Heart right ventricle (tissue), 16 donors: Measurements from ENCODE around the gene LRP6. TPM values are rescaled to one million over a fixed set of nuclear protein-coding genes. Genes with fewer than 3 reads are reported as not detected.
"Not testable (repeated sequence)": the region's sequence is repeated elsewhere in the genome, so short reads cannot be mapped to it uniquely, and the experiment has no call there.

Experiments used
- ATAC-seq, 8 donors: fragments of 200-7000 bp; cut with Tn5 transposase; one replicate each; pipeline ENCODE4 v1.9.1; 2020; ENCODE audit warnings: mild to moderate bottlenecking in 8 of 8, moderate library complexity in 8 of 8, moderate number of reproducible peaks in 1 of 8
- DNase-seq, 2 donors: peaks; one replicate each; pipeline ENCODE4 v3.0.0-alpha.2; 2020
- H3K27ac ChIP-seq, 10 donors: fragments of 200-600 bp; sonication (generic) in 2 of 10; one replicate each; pipeline versions ENCODE4 v1.5.0 to v1.8.0; 2020 to 2022; ENCODE audit warnings: mild to moderate bottlenecking in 3 of 10
- H3K27me3 ChIP-seq, 7 donors: fragments of 200-600 bp; one replicate each; pipeline ENCODE4 v1.8.0; 2021 to 2022; ENCODE audit warnings: mild to moderate bottlenecking in 2 of 7
- H3K36me3 ChIP-seq, 9 donors: fragments of 200-600 bp; sonication (generic) in 1 of 9; one replicate each; pipeline versions ENCODE4 v1.5.0 to v1.8.0; 2020 to 2022; ENCODE audit warnings: mild to moderate bottlenecking in 2 of 9
- H3K4me1 ChIP-seq, 9 donors: fragments of 200-600 bp; sonication (generic) in 1 of 9; one replicate each; pipeline versions ENCODE4 v1.5.0 to v1.8.0; 2020 to 2022; ENCODE audit warnings: mild to moderate bottlenecking in 4 of 9
- H3K4me3 ChIP-seq, 10 donors: fragments of 200-600 bp; sonication (generic) in 2 of 10; one replicate each; pipeline versions ENCODE4 v1.5.0 to v1.8.0; 2020 to 2022; ENCODE audit warnings: mild to moderate bottlenecking in 7 of 10, moderate library complexity in 2 of 10
- H3K9me3 ChIP-seq, 11 donors: fragments of 200-600 bp in 10 of 11; sonication (generic) in 2 of 11; one replicate each; pipeline versions ENCODE4 v1.5.0 to v1.8.0; 2013 to 2022; ENCODE audit warnings: mild to moderate bottlenecking in 2 of 11, control low read depth in 1 of 11, moderate library complexity in 1 of 11
- WGBS, 2 donors: extraction: QIAGEN DNeasy Blood & Tissue Kit; methylation state at CpG; one replicate each; pipeline ENCODE4 v1.1.7; 2013; ENCODE audit warnings: inconsistent platforms in 1 of 2; 5-methylcytosine and 5-hydroxymethylcytosine counted together
- intact Hi-C, 10 donors: fragments of 100-400 bp; cut with DNase I; formaldehyde crosslinking; loops; one replicate each; pipeline versions ENCODE4 v1.11.1 to v1.14.2; 2022
- polyA plus RNA-seq, 2 donors: library from polyadenylated mRNA; stranded (reverse); fragments of 200-250 nt; gene quantifications; one replicate each; pipeline ENCODE4 v1.2.3, GENCODE V29; 2013
- total RNA-seq, 10 donors: library from RNA; stranded (reverse); fragmentation: NEBNext Ultra II Directional in 3 of 10; extraction: Animal tissue kit (Norgen Biotek cat#: 25700) in 3 of 10; gene quantifications; one replicate each; pipeline versions ENCODE4 v1.2.1 to v1.2.4, GENCODE V29; 2021 to 2023
- TF ChIP-seq, protein P1 (sequence below), 9 donors: fragments of 200-600 bp; sonication (generic) in 2 of 9; IDR thresholded peaks; one replicate each; pipeline versions ENCODE4 v1.5.0 to v1.8.0; 2021 to 2022; ENCODE audit warnings: antibody characterized with exemption in 9 of 9, mild to moderate bottlenecking in 5 of 9, moderate library complexity in 1 of 9
- donor health status: Arrhythmogenic right ventricular cardiomyopathy.
- donor health status: ischemic (EF 13 %, LVEDD 7.1; RV severe dilation, severe dysfunction).
- donor health status: healthy with polysubstance abuse.
- donor health status: DM: no; HTN: yes; CAD: no.
- donor health status: DM: no; HTN: no; CAD: no.
- donor health status: ischemic (EF 25% LVEDD 6.9; RV normal size, moderate dysfunction).
- donor health status: ischemic (EF 25% LVEDD 5.7; RV mildly dilated, moderate dysfunction).
- donor health status: healthy.
- donor health status: DM: yes; HTN: yes; CAD: no.
- donor health status: Ischemic cardiomyopathy.
- donor health status: ischemic (EF 35%, LVEDD 5.7; RV mildly dilated, moderate dysfunction).
- donor health status: nonischemic (EF 11% LVEDD 7.7; RV severe dilation, severe dysfunction).
- donor health status: DM: yes; HTN: yes; CAD: no.
- donor health status: PGD.
- donor health status: ischemic (EF 29% LVEDD 5.4; RV normal size, mild dysfunction).
- donor health status: nonischemic (EF 23%, LVEDD 6.1; RV moderate dilation, normal function).

LRP6 gene
- total and polyA plus RNA-seq, 12 donors = 3.1 to 31.1 (median 24.8) TPM

DNA sequence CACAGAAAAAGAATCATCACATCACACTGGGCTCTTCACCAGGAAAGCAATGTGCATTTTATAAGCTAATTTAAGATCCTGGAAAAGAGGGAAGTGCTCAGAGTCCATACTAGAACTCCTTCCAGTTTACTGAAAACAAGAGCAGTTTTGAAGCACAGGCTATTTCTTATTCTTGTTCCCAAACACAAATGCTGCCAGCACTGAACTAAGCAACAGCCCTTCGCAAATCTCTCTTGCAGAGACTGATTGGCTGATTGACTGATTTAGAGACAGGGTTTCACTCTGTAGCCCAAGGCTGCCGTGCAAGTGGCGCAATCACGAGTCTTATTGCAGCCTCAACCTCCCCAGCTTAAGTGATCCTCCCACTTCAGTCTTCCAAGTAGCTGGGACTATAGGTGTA lies 151.3 kb downstream of the LRP6 start:
- Histone ChIP-seq H3K4me1 (no peaks in the 10 kb centered on the region), H3K9me3 (no peaks in the 10 kb centered on the region), H3K36me3 (peaks cover 0 to 30% (median 6%) of the 10 kb centered on the region in 9 donors), H3K27me3 (no peaks in the 10 kb centered on the region), H3K27ac (no peak overlapping the region), H3K4me3 (no peak overlapping the region)
- 90 to 93% methylated on average over 4 of the region's 4 CpGs for WGBS, 2 donors
- TF ChIP-seq, protein P1, sequence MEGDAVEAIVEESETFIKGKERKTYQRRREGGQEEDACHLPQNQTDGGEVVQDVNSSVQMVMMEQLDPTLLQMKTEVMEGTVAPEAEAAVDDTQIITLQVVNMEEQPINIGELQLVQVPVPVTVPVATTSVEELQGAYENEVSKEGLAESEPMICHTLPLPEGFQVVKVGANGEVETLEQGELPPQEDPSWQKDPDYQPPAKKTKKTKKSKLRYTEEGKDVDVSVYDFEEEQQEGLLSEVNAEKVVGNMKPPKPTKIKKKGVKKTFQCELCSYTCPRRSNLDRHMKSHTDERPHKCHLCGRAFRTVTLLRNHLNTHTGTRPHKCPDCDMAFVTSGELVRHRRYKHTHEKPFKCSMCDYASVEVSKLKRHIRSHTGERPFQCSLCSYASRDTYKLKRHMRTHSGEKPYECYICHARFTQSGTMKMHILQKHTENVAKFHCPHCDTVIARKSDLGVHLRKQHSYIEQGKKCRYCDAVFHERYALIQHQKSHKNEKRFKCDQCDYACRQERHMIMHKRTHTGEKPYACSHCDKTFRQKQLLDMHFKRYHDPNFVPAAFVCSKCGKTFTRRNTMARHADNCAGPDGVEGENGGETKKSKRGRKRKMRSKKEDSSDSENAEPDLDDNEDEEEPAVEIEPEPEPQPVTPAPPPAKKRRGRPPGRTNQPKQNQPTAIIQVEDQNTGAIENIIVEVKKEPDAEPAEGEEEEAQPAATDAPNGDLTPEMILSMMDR (IDR thresholded peaks at IDR 0.05) = no peak
- ATAC-seq (no peak), DNase-seq (no peak)
- intact Hi-C loops = no loop called here

DNA sequence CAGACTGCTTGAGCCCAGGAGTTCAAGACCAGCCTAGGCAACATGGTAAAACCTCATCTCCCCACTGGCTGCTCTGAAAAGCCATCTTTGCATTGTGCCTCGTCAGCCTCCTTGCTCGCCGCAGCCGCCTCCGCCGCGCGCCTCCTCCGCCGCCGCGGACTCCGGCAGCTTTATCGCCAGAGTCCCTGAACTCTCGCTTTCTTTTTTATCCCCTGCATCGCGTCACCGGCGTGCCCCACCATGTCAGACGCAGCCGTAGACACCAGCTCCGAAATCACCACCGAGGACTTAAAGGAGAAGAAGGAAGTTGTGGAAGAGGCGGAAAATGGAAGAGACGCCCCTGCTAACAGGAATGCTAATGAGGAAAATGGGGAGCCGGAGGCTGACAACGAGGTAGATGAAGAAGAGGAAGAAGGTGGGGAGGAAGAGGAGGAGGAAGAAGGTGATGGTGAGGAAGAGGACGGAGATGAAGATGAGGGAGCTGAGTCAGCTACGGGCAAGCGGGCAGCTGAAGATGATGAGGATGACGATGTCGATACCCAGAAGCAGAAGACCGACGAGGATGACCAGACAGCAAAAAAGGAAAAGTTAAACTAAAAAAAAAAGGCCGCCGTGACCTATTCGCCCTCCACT lies 155.8 kb downstream of the LRP6 start:
- ATAC-seq, DNase-seq: not testable (repeated sequence)
- 83 to 93% methylated on average over 31 to 37 of the region's 37 CpGs for WGBS, 2 donors

DNA sequence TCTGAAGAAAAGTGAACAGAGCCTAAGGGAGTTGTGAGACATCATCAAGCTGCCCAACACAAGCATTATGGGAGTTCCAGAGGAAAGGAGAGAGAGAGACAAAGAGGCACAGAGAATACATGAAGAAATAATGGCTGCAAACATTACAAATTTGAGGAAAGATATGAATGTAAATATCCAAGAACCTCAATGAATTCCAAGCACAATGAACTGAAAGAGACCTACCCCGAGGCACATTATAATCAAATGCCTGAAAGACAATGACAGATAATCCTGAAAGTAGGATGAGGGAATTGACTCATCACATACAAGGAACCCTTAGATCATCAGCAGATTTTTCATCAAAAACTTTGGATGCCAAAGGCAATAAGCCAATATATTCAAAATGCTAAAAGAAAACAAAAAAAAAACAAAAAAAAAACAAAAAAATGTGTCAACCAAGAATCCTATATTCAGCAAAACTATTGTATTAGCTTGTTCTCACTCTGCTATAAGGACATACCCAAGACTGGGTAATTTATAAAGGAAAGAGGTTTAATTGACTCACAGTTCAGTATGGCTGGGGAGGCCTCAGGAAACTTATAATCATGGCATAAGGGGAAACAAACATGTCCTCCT lies 158.3 kb downstream of the LRP6 start:
- 97 to 100% methylated on average over 1 of the region's 1 CpG for WGBS, 2 donors
- DNase-seq = no peak

More for the DNA sequence above, 155.8 kb downstream of the LRP6 start:
- Histone ChIP-seq H3K27ac (peak overlapping the region in 1 of 10 donors; percentile 51), H3K36me3 (peaks cover 0 to 11% (median 0%) of the 10 kb centered on the region in 9 donors), H3K4me3 (peak overlapping the region in 3 of 10 donors; percentile 3 to 38 (median 24)), H3K9me3 (peaks cover 0 to 28% (median 21%) of the 10 kb centered on the region in 11 donors)
- intact Hi-C loops, H3K4me1 ChIP-seq, H3K27me3 ChIP-seq: not testable (repeated sequence)

DNA sequence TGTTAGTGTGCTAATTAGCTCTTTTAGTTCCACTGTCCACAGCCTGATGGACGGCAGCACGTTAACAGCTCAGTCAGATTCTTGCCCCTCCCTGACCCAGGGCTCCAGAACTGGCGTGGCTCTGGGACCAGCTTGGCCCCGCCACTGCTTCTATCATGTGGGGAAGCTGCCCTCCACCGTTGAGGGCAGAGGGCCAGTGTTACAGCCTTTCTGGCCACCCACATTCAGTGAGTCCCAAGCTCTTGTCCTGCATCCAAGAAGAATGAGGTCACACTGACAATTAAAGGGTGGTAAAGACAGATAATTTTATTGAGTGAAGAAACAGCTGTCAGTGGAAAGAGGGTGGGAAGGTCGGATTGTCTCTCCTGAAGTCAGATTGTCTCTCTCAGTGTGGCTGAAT lies 159.2 kb downstream of the LRP6 start:
- ATAC-seq = peak in 1 of 8 donors; percentile 61
- no peak for DNase-seq
- Histone ChIP-seq H3K36me3 (peaks cover 0 to 8% (median 0%) of the 10 kb centered on the region in 9 donors), H3K4me3 (no peak overlapping the region), H3K27ac (no peak overlapping the region), H3K9me3 (peaks cover 0 to 28% (median 21%) of the 10 kb centered on the region in 11 donors), H3K27me3 (no peaks in the 10 kb centered on the region), H3K4me1 (no peaks in the 10 kb centered on the region)
- TF ChIP-seq, protein P1 (IDR thresholded peaks at IDR 0.05) = no peak
- intact Hi-C loops = no loop called here
- WGBS, 2 donors = 65 to 69% methylated on average over 6 of the region's 6 CpGs

More for the DNA sequence above, 158.3 kb downstream of the LRP6 start:
- Histone ChIP-seq H3K4me1 (no peaks in the 10 kb centered on the region), H3K27me3 (no peaks in the 10 kb centered on the region), H3K9me3 (peaks cover 0 to 28% (median 21%) of the 10 kb centered on the region in 11 donors), H3K27ac (no peak overlapping the region), H3K4me3 (no peak overlapping the region), H3K36me3 (peaks cover 0 to 8% (median 0%) of the 10 kb centered on the region in 9 donors)
- no peak for ATAC-seq
- TF ChIP-seq, protein P1 (IDR thresholded peaks at IDR 0.05) = no peak
- intact Hi-C loops = no loop called here

DNA sequence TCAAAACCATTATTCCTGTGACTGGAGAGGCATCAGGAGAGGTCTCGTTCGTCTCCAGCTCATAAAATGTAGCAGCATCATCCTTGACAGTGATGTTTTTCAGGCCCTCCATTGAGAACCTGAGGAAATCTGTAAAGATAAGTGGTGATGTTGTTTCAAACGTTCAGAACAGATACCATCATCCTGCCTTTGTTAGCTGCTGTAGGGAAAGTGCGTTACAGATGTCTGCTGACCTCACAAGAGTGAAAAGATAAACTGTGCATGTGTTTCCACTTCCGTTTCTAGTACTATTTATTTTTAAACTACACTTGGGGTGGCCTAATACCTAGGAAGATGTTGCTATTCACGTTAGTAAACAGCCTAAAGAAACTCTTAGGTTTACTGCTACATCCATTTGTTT lies 167.7 kb downstream of the LRP6 start:
- ATAC-seq (peak in 6 of 8 donors; percentile 34 to 86 (median 62)), DNase-seq (no peak)
- 29 to 34% methylated on average over 6 of the region's 6 CpGs for WGBS, 2 donors
- Histone ChIP-seq H3K9me3 (no peaks in the 10 kb centered on the region), H3K4me1 (peaks cover 0 to 22% (median 3%) of the 10 kb centered on the region in 9 donors), H3K27ac (peak overlapping the region in 1 of 10 donors; percentile 45), H3K27me3 (no peaks in the 10 kb centered on the region), H3K4me3 (no peak overlapping the region), H3K36me3 (peaks cover 0 to 5% (median 0%) of the 10 kb centered on the region in 9 donors)
- TF ChIP-seq, protein P1 (IDR thresholded peaks at IDR 0.05) = no peak
- intact Hi-C loops = no loop called here
